Esophagus squamous epithelium (tissue), 5 donors: ENCODE measurements around the gene DNAJB1. TPM values are rescaled to one million over a fixed set of nuclear protein-coding genes. Genes with fewer than 3 reads are reported as not detected.
A peak's percentile ranks its signal among the peaks of the same experiment; 100 is the strongest.

ENCODE experiments used
- DNase-seq: peaks from one replicate; lab custom pipeline; 2025; lab: John Stamatoyannopoulos, UW
- H3K27ac ChIP-seq, 4 donors: fragments of 200-600 bp; sonication (generic); one replicate each; pipeline ENCODE4 v1.5.1; 2016 to 2019; ENCODE audit warnings: mild to moderate bottlenecking in 1 of 4
- H3K27me3 ChIP-seq, 4 donors: fragments of 200-600 bp; sonication (generic); 1 replicate in 3 of 4; 2 replicates in 1 of 4; pipeline versions ENCODE4 v1.5.1 to v1.6.0; 2017 to 2021; ENCODE audit warnings: antibody characterized with exemption in 1 of 4
- H3K36me3 ChIP-seq, 3 donors: fragments of 200-600 bp; sonication (generic); one replicate each; pipeline ENCODE4 v1.5.1; 2016 to 2019
- H3K4me1 ChIP-seq, 3 donors: fragments of 200-600 bp; sonication (generic); one replicate each; pipeline ENCODE4 v1.5.1; 2017 to 2019
- H3K4me3 ChIP-seq, 4 donors: fragments of 200-600 bp; sonication (generic); 1 replicate in 3 of 4; 2 replicates in 1 of 4; pipeline ENCODE4 v1.5.1; 2016 to 2019; ENCODE audit warnings: mild to moderate bottlenecking in 2 of 4, moderate library complexity in 1 of 4
- H3K9me3 ChIP-seq, 3 donors: fragments of 200-600 bp; sonication (generic); one replicate each; pipeline ENCODE4 v1.5.1; 2016 to 2019
- CTCF ChIP-seq, 6 experiments: fragments of 450-650 bp in 4 of 6; fragments of 200-600 bp in 2 of 6; sonication (generic) in 2 of 6; IDR thresholded peaks; one replicate each; pipeline ENCODE4 v1.5.1; 2016 to 2019; ENCODE audit warnings: antibody characterized with exemption in 6 of 6, mild to moderate bottlenecking in 4 of 6, moderate library complexity in 4 of 6
- POLR2A ChIP-seq, 4 donors: fragments of 450-650 bp; IDR thresholded peaks; one replicate each; pipeline ENCODE4 v1.6.1; 2017; ENCODE audit warnings: antibody characterized with exemption in 4 of 4, mild to moderate bottlenecking in 4 of 4, moderate library complexity in 3 of 4
- WGBS, 2 donors: methylation state at CpG; one replicate each; pipeline ENCODE4 v1.1.5; 2018; 5-methylcytosine and 5-hydroxymethylcytosine counted together
- intact Hi-C: fragments of 100-400 bp; cut with DNase I; formaldehyde crosslinking; loops from one replicate; pipeline ENCODE4 v1.15.0; 2022
- total RNA-seq, 4 donors: library from RNA; depleted of rRNA; stranded (reverse); fragments of >200 nt; gene quantifications; one replicate each; pipeline ENCODE4 v1.1.0, GENCODE V29; 2016
- donor health status: DM: yes; HTN: yes; CAD: no.

Gene DNAJB1
- total RNA-seq, 4 donors from 2014 or later = 182 to 294 (median 224) TPM

- DNase-seq = no peak
- H3K27ac ChIP-seq = peak overlapping the region; percentile 93 to 95 (median 94)
- TF ChIP-seq POLR2A (IDR thresholded peaks at IDR 0.05) (no peak), CTCF (IDR thresholded peaks at IDR 0.05) (no peak)
- H3K36me3 ChIP-seq = peaks cover 7 to 28% (median 13%) of the 10 kb centered on the region in 3 donors
- WGBS, 2 donors = 0% methylated on average over 1 of the region's 28 CpGs; no CpG with 5 or more reads in 1 of the 2 donors
- intact Hi-C loops = no loop called here
- peaks cover 25 to 58% (median 32%) of the 10 kb centered on the region in 3 donors for H3K4me1 ChIP-seq
- no peaks in the 10 kb centered on the region for H3K9me3 ChIP-seq
- H3K27me3 ChIP-seq = no peaks in the 10 kb centered on the region
- peak overlapping the region; percentile 78 to 95 (median 78) for H3K4me3 ChIP-seq
Observed at GRCh38 chr19:14495672-14496028, 22.5 kb downstream of the DNAJB1 start.

- Histone ChIP-seq H3K27me3 (no peaks in the 10 kb centered on the region), H3K27ac (peak overlapping the region; percentile 93 to 95 (median 94)), H3K4me3 (peak overlapping the region; percentile 78 to 95 (median 78)), H3K36me3 (peaks cover 12 to 33% (median 13%) of the 10 kb centered on the region in 3 donors), H3K9me3 (no peaks in the 10 kb centered on the region), H3K4me1 (peaks cover 25 to 58% (median 32%) of the 10 kb centered on the region in 3 donors)
- no peak for TF ChIP-seq CTCF (IDR thresholded peaks at IDR 0.05)
- TF ChIP-seq POLR2A (IDR thresholded peaks at IDR 0.05) = no peak
- DNase-seq = no peak
- WGBS, 2 donors = 0 to 12% methylated on average over 6 of the region's 14 CpGs
- intact Hi-C loops = no loop called here
Observed at GRCh38 chr19:14494910-14495671, 23.1 kb downstream of the DNAJB1 start.

- Histone ChIP-seq H3K4me1 (peaks cover 25 to 58% (median 32%) of the 10 kb centered on the region in 3 donors), H3K36me3 (peaks cover 13 to 40% (median 17%) of the 10 kb centered on the region in 3 donors), H3K27ac (peak overlapping the region; percentile 93 to 95 (median 94)), H3K27me3 (no peaks in the 10 kb centered on the region), H3K9me3 (no peaks in the 10 kb centered on the region), H3K4me3 (peak overlapping the region; percentile 78 to 95 (median 78))
- TF ChIP-seq CTCF (IDR thresholded peaks at IDR 0.05) = no peak
- WGBS, 2 donors = 53 to 87% methylated on average over 4 of the region's 4 CpGs
- no peak for DNase-seq
- intact Hi-C loops = no loop called here
Observed at GRCh38 chr19:14494411-14494810, 23.8 kb downstream of the DNAJB1 start.

- intact Hi-C loops = no loop called here
- peaks cover 25 to 50% (median 29%) of the 10 kb centered on the region in 3 donors for H3K4me1 ChIP-seq
- H3K27me3 ChIP-seq = no peaks in the 10 kb centered on the region
- TF ChIP-seq CTCF (IDR thresholded peaks at IDR 0.05) = no peak
- peaks cover 13 to 56% (median 30%) of the 10 kb centered on the region in 3 donors for H3K36me3 ChIP-seq
- DNase-seq = no peak
- H3K4me3 ChIP-seq = no peak overlapping the region
- peak overlapping the region in 1 of 4 donors; percentile 94 for H3K27ac ChIP-seq
- WGBS, 2 donors = 67 to 79% methylated on average over 3 of the region's 5 CpGs
- H3K9me3 ChIP-seq = no peaks in the 10 kb centered on the region
Observed at GRCh38 chr19:14492756-14493337, 25.4 kb downstream of the DNAJB1 start.
